Cardiac fibroblast (primary cell): Measurements from ENCODE around the gene COPS7B.
A peak's percentile ranks its signal among the peaks of the same experiment; 100 is the strongest.

ENCODE experiments used
- DNase-seq, 2 donors: peaks; one replicate each; pipeline versions ENCODE4 v3.0.0 to v3.0.0-alpha.2; 2010; ENCODE audit warnings: low read depth in 2 of 2
- H3K4me3 ChIP-seq, 2 donors: replicated peaks in 1 of 2; 1 replicate in 1 of 2; 2 replicates in 1 of 2; pipeline ENCODE4 v1.5.1; 2011; ENCODE audit warnings: low read depth in 2 of 2, low read length in 2 of 2, mild to moderate bottlenecking in 2 of 2, moderate library complexity in 1 of 2
- CTCF ChIP-seq: IDR thresholded peaks from one replicate; pipeline ENCODE4 v1.5.1; 2011; ENCODE audit warnings: low read depth, mild to moderate bottlenecking, low read length, inconsistent platforms

Gene COPS7B

DNA sequence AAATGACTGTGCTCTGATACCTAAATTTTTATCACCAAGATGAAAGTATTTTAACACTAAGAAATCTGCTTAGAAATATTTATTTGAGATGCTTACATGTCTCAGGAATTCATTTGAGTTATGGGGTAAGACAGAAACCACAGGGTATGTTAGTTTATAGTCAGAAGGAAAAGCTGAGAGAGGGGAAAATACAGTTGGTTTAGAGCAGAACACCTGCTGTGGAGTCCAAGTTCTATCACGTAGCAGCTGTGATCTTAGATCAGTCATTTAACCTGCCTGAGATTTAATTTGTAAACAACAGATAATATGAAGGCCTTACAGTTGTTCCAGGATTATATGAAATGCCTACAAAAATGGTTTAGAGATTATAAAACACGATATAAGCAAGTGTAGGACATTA, 34.2 kb upstream of the COPS7B start:
- no peak for DNase-seq
- no peak overlapping the region for H3K4me3 ChIP-seq
- TF ChIP-seq CTCF = no peak

DNA sequence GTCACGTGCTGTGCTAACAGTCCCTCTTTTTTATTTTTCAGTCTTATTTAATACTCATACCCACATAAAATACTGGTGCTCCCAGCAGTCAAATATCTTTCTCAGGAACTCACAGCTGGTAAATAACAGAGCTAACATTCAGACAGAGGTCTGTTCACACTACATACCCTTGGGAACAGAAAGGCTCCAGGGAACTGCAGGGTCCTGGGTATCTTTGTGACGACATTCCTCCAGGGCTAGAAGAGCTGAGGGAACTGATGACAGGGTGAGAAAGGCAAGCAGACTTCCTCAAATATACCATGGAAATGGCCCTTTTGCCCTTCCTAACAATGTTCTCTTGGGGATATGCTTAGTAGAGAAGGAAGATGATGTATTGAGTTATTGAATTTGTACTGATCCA, 24.5 kb upstream of the COPS7B start:
- no peak overlapping the region for H3K4me3 ChIP-seq
- peak in 1 of 2 donors; percentile 48 for DNase-seq
- no peak for TF ChIP-seq CTCF

- no peak overlapping the region for H3K4me3 ChIP-seq
- no peak for DNase-seq
- TF ChIP-seq CTCF = no peak
These were observed 22.1 kb upstream of the COPS7B start for GRCh38 chr2:231764124-231764523.

- no peak overlapping the region for H3K4me3 ChIP-seq
- DNase-seq = peak in 1 of 2 donors; percentile 14
- no peak for TF ChIP-seq CTCF
These were observed 21.5 kb upstream of the COPS7B start for GRCh38 chr2:231764760-231765159.

- no peak overlapping the region for H3K4me3 ChIP-seq
- no peak for DNase-seq
- no peak for TF ChIP-seq CTCF
These were observed 20.7 kb upstream of the COPS7B start for GRCh38 chr2:231765496-231765929.

DNA sequence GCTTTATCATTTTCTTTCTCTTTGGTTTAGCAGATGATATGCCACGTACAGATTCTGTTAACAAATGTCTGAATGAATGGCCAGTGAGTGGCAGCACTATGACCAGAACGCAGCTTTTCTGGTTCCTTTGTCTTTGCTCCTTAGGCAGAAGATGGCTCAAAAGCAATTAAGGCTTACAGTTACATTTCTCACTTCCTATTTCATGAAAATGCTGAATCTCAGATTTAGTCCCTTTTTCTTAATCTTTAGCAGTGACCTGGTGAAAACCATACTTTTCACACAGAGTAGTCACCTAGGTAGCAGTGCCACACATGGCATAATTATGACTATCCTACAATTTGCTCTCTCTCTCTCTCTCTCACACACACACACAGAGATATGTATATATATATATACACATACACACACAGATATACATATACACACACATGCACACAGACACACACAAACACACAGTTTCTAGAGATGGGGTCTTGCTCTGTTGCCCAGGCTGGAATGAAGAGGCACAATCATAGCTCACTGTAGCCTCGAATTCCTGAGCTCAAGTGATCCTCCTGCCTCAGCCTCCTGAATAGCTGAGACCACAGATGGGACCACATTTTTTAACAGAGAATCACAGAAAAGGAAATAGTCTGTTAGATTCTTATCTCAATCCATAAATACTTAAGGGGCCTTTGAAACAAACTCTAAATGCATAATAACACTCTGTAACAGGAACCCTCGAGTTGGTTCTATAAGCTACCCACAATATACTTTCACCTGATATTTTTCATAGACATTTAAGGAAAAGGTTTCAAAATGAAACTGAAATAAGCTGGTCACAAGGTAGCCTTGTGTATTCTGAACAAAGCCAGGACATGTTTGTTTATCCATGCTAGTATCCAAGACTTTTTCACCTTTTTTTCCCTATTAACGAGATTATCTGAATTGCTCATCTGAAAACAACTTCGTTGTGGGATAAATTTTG, 16.8 kb upstream of the COPS7B start:
- no peak overlapping the region for H3K4me3 ChIP-seq
- DNase-seq = no peak
- TF ChIP-seq CTCF = no peak
